C4-2B (cell line): Measurements from ENCODE around the gene ATXN1.

Experiments
- CTCF ChIP-seq: fragments of 450-650 bp; conservative IDR thresholded peaks from 2 replicates; pipeline ENCODE4 v1.5.1; 2017; ENCODE audit warnings: mild to moderate bottlenecking
- ZFX ChIP-seq: fragments of 450-650 bp; IDR thresholded peaks from 2 replicates; pipeline ENCODE4 v1.6.1; 2017

- TF ChIP-seq CTCF (no peak), ZFX (no peak)
Measured at GRCh38 chr6:16254535-16254934, 506.7 kb downstream of the ATXN1 start.
